ENCODE measurements around the gene EML4. TPM values are rescaled to one million over a fixed set of nuclear protein-coding genes. Genes with fewer than 3 reads are reported as not detected.

Gene EML4
- total RNA-seq, 4 donors from 2014 or later, result 20.8 to 29.8 (median 25.3) TPM

- H3K27me3 ChIP-seq, result no peaks in the 10 kb centered on the region
- DNase-seq (ENCODE audit: low spot score in 2 of 2), result no peak
- H3K4me1 ChIP-seq, result peaks cover 0 to 21% (median 14%) of the 10 kb centered on the region in 4 donors
- H3K4me3 ChIP-seq, result no peak overlapping the region
- H3K36me3 ChIP-seq, result no peaks in the 10 kb centered on the region
- no peaks in the 10 kb centered on the region for H3K9me3 ChIP-seq
- WGBS, 2 donors, result 93 to 100% methylated on average over 2 of the region's 2 CpGs
- TF ChIP-seq EP300 (IDR thresholded peaks at IDR 0.05) (no peak), POLR2A (IDR thresholded peaks at IDR 0.05) (no peak), CTCF (IDR thresholded peaks at IDR 0.05) (no peak)
- H3K27ac ChIP-seq, result no peak overlapping the region
Measured at GRCh38 chr2:42202634-42203008, 33.5 kb downstream of the EML4 start.

- peaks cover 0 to 21% (median 14%) of the 10 kb centered on the region in 4 donors for H3K4me1 ChIP-seq
- H3K27me3 ChIP-seq, result no peaks in the 10 kb centered on the region
- DNase-seq (ENCODE audit: low spot score in 2 of 2), result no peak
- no peak for TF ChIP-seq POLR2A (IDR thresholded peaks at IDR 0.05)
- no peak for TF ChIP-seq EP300 (IDR thresholded peaks at IDR 0.05)
- TF ChIP-seq CTCF (IDR thresholded peaks at IDR 0.05), result no peak
- no peak overlapping the region for H3K4me3 ChIP-seq
- H3K9me3 ChIP-seq, result no peaks in the 10 kb centered on the region
- no peak overlapping the region for H3K27ac ChIP-seq
- H3K36me3 ChIP-seq, result no peaks in the 10 kb centered on the region
- 96% methylated on average over 4 of the region's 4 CpGs for WGBS, 2 donors
Measured at GRCh38 chr2:42203792-42204191, 34.6 kb downstream of the EML4 start.

- Histone ChIP-seq H3K4me3 (no peak overlapping the region), H3K27ac (no peak overlapping the region), H3K4me1 (peaks cover 0 to 19% (median 14%) of the 10 kb centered on the region in 4 donors), H3K36me3 (no peaks in the 10 kb centered on the region), H3K27me3 (no peaks in the 10 kb centered on the region), H3K9me3 (no peaks in the 10 kb centered on the region)
- TF ChIP-seq CTCF (IDR thresholded peaks at IDR 0.05) (no peak), EP300 (IDR thresholded peaks at IDR 0.05) (no peak), POLR2A (IDR thresholded peaks at IDR 0.05) (no peak)
- DNase-seq (ENCODE audit: low spot score in 2 of 2), result no peak
Measured at GRCh38 chr2:42205337-42205736, 36.2 kb downstream of the EML4 start.

- peaks cover 0 to 14% (median 10%) of the 10 kb centered on the region in 4 donors for H3K4me1 ChIP-seq
- H3K27ac ChIP-seq, result no peak overlapping the region
- no peak overlapping the region for H3K4me3 ChIP-seq
- 95 to 96% methylated on average over 5 of the region's 5 CpGs for WGBS, 2 donors
- H3K36me3 ChIP-seq, result no peaks in the 10 kb centered on the region
- TF ChIP-seq CTCF (IDR thresholded peaks at IDR 0.05) (no peak), POLR2A (IDR thresholded peaks at IDR 0.05) (no peak), EP300 (IDR thresholded peaks at IDR 0.05) (no peak)
- no peak for DNase-seq (ENCODE audit: low spot score in 2 of 2)
- no peaks in the 10 kb centered on the region for H3K9me3 ChIP-seq
- H3K27me3 ChIP-seq, result no peaks in the 10 kb centered on the region
Measured at GRCh38 chr2:42207826-42208225, 38.7 kb downstream of the EML4 start.

- 94 to 97% methylated on average over 2 of the region's 2 CpGs for WGBS, 2 donors
- Histone ChIP-seq H3K9me3 (no peaks in the 10 kb centered on the region), H3K27ac (no peak overlapping the region), H3K4me3 (no peak overlapping the region), H3K36me3 (no peaks in the 10 kb centered on the region), H3K4me1 (peaks cover 0 to 5% (median 1%) of the 10 kb centered on the region in 4 donors), H3K27me3 (no peaks in the 10 kb centered on the region)
- no peak for TF ChIP-seq EP300 (IDR thresholded peaks at IDR 0.05)
- no peak for TF ChIP-seq POLR2A (IDR thresholded peaks at IDR 0.05)
- TF ChIP-seq CTCF (IDR thresholded peaks at IDR 0.05), result no peak
- DNase-seq (ENCODE audit: low spot score in 2 of 2), result no peak
Measured at GRCh38 chr2:42210203-42210602, 41.0 kb downstream of the EML4 start.

Measured in tibial nerve (tissue), 4 donors.